GM18520 (cell line): ENCODE results near the gene DRD5.

Source experiments
- ATAC-seq: cut with Tn5 transposase; IDR thresholded peaks from one replicate; pipeline ENCODE4 v1.9.1; 2021; ENCODE audit not compliant: unreplicated experiment

DRD5 gene

DNA sequence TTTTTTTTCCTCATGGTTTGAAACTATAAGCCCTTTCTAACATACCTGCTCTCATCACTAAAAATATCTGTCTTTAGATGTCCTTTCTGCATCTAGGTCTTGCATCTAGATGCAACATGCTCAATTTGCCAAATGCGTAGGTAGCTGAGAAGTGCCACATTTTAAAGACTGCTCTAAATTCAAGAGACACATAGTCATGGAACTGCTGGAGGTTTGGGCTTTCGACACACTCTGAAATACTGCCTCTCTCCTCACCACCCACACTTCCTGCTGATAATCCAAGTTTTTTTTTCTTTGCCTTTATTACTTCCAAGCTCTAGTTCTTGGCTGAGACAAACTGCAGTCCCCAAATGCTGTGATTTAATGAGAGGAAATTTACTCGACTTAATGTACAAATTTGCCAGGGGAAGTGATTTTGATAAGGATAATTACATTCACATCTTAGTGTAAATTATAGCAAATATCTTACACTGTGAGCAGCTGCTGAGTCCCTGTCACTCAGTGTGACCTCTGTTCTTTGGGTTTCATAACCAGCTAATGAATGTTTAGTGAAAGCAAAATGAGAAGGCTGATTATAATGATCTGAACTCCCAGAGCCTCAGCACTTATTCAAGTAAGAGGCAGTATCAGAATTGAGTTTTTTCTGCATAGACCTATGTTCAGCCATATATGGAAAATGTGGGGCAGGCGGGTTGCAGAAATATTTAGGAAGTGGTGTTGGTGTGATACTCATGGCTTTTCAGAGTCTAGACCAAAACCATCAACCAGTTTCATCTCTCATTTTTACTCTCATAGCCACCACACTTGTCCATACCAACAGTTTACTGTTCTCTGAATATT lies 31.3 kb downstream of the DRD5 start:
- ATAC-seq, result peak; percentile 81

DNA sequence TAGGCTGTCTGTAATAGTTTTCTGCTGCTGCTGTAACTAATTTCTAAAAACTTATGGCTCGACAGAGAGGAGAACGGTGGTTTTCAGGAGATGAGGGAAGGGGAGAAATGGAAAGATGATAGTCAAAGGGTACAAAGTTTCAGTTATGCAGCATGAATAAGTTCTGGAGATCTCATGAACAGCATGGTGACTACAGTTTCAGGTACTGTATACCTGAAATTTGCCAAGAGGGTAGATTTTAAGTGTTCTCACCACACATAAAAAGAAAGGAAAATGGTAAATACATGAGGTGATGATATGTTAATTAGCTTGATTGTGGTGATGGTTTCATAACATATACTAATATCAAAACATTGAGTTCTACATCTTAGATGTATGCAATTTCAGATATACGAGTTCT lies 34.9 kb downstream of the DRD5 start:
- ATAC-seq, result no peak

- ATAC-seq, result no peak
Observed at GRCh38 chr4:9820343-9820742, 38.9 kb downstream of the DRD5 start.

- peak; percentile 77 for ATAC-seq
Observed at GRCh38 chr4:9825049-9825448, 43.6 kb downstream of the DRD5 start.

GRCh38 chr4:9826551-9826950 lies 45.1 kb downstream of the DRD5 start:
- no peak for ATAC-seq

DNA sequence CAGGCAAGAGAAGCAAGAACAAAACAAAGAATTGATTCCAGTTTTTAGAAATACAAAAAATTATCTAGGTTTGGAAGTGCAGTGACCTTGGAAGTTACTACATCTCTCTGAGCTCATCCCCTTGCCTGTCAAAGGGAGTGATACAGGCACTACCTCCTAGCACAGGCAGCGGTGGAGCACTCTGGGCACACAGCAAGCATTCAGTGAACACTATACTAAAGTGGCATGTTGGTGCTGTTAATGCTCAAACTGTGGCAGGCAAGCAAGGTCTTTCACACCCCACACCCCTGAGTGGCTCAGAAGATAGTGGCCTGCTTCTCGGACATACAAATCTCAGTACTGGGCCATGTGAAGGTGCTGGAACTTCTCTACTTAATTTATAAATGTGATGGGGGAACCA lies 51.2 kb downstream of the DRD5 start:
- no peak for ATAC-seq

DNA sequence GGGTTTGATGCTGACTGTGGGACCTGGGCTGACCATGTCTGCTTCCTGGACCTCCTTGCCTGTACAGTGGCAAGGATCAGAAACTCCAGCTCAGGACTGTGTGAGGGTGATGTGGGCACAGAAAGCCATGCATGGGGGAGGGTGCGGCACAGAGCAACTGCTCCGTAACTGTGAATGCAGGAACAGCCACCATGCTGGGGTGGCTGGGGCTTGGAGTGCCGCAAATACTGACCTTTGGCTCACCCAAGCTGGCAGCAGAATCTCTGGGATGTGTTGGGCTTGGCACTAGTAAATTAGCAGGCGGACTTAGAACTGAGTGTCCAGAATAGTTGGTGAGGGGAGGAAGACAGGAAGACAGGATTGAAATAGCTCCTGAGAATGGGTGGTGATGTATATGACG lies 52.0 kb downstream of the DRD5 start:
- ATAC-seq, result no peak
